ENCODE results near the gene SPATA31A5.
"Not testable (repeated sequence)": the region's sequence is repeated elsewhere in the genome, so short reads cannot be mapped to it uniquely, and the experiment has no call there.

Gene SPATA31A5

GRCh38 chr9:60914107-60914506 lies at the start of gene SPATA31A5:
TSS of gene SPATA31A5 (plus strand) at chr9:60914407. CDS start at chr9:60914436, 29 bp downstream.
- DNase-seq (ENCODE audit: low spot score) = not testable (repeated sequence)

- not testable (repeated sequence) for DNase-seq (ENCODE audit: low spot score)
These were observed 48.8 kb downstream of the SPATA31A5 start for GRCh38 chr9:60962990-60963350.

GRCh38 chr9:60966382-60966781 lies 52.2 kb downstream of the SPATA31A5 start:
- DNase-seq (ENCODE audit: low spot score) = not testable (repeated sequence)

All from GM03348 (cell line).